ENCODE data around the gene CDKAL1. TPM values are rescaled to one million over a fixed set of nuclear protein-coding genes. Genes with fewer than 3 reads are reported as not detected.

The CDKAL1 gene
- total RNA-seq, 1 donor from 2014 or later, result 11.9 TPM

DNA sequence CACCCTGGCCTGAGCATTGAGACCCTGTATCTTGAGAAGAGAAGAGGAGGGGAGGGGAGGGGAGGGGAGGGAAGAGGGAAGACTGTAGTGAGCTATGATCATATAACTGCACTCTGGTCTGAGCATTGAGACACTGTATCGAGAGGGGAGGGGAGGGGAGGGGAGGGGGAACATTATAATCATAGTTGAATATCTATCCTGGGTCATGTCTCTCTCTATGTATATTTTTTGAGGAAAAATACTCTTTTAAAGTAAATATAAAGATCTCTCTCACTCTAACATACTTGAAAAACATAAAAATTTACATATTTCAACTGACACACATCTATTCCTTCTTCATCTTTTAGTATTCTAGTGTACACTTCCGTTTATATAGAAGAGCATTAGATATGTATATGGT lies 431.0 kb downstream of the CDKAL1 start:
- peaks cover 0 to 14% of the 10 kb centered on the region in 2 donors for H3K9me3 ChIP-seq
- H3K27me3 ChIP-seq, result no peaks in the 10 kb centered on the region
- no peaks in the 10 kb centered on the region for H3K4me1 ChIP-seq
- intact Hi-C loops (cut with DNase I), result loop anchor here (5.0 kb wide), 1 partner anchor 293 kb away; no protein-coding TSS in a partner anchor
- no peaks in the 10 kb centered on the region for H3K36me3 ChIP-seq
- DNase-seq (ENCODE audit: low spot score in 2 of 2), result no peak
- H3K4me3 ChIP-seq, result no peak overlapping the region
- TF ChIP-seq CTCF (IDR thresholded peaks at IDR 0.05), result no peak
- no peak overlapping the region for H3K27ac ChIP-seq

- DNase-seq (ENCODE audit: low spot score in 2 of 2), result no peak
- peaks cover 0 to 14% of the 10 kb centered on the region in 2 donors for H3K9me3 ChIP-seq
- TF ChIP-seq CTCF (IDR thresholded peaks at IDR 0.05), result no peak
- no peaks in the 10 kb centered on the region for H3K4me1 ChIP-seq
- no peaks in the 10 kb centered on the region for H3K27me3 ChIP-seq
- H3K4me3 ChIP-seq, result no peak overlapping the region
- no peaks in the 10 kb centered on the region for H3K36me3 ChIP-seq
- intact Hi-C loops (cut with DNase I), result loop anchor here (5.0 kb wide), 1 partner anchor 294 kb away; no protein-coding TSS in a partner anchor
- H3K27ac ChIP-seq, result no peak overlapping the region
Observed at GRCh38 chr6:20965915-20966314, 431.7 kb downstream of the CDKAL1 start.

DNA sequence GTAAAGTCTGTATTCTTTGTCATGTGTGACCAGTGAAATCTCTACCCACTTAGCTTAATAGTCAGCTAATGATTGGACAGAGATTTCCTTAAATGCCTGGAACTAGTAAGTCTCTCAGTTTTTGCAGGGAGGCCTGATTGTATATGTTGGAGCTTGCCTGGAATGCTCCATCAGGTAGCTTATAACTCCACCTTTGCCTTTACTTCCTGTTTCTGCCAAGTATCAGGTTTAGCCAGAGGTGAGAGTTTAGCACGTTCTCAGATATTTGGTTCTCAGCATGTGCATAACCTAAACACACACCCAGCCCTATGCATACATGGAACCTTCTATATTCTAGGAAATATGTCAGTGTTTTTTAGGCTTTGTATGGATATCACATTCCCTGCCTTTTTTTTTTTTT lies 435.3 kb downstream of the CDKAL1 start:
- no peak for DNase-seq (ENCODE audit: low spot score in 2 of 2)
- Histone ChIP-seq H3K4me3 (no peak overlapping the region), H3K27me3 (no peaks in the 10 kb centered on the region), H3K9me3 (peaks cover 0 to 14% of the 10 kb centered on the region in 2 donors), H3K27ac (no peak overlapping the region), H3K36me3 (no peaks in the 10 kb centered on the region), H3K4me1 (no peaks in the 10 kb centered on the region)
- intact Hi-C loops (cut with DNase I), result loop anchor here (5.0 kb wide), 1 partner anchor 297 kb away; no protein-coding TSS in a partner anchor
- no peak for TF ChIP-seq CTCF (IDR thresholded peaks at IDR 0.05)

GRCh38 chr6:20976391-20976918 lies 442.2 kb downstream of the CDKAL1 start:
- Histone ChIP-seq H3K4me3 (no peak overlapping the region), H3K27me3 (no peaks in the 10 kb centered on the region), H3K36me3 (no peaks in the 10 kb centered on the region), H3K4me1 (no peaks in the 10 kb centered on the region), H3K27ac (no peak overlapping the region), H3K9me3 (no peaks in the 10 kb centered on the region)
- intact Hi-C loops (cut with DNase I), result no loop called here
- TF ChIP-seq CTCF (IDR thresholded peaks at IDR 0.05), result no peak
- no peak for DNase-seq (ENCODE audit: low spot score in 2 of 2)

- Histone ChIP-seq H3K36me3 (no peaks in the 10 kb centered on the region), H3K27ac (no peak overlapping the region), H3K9me3 (no peaks in the 10 kb centered on the region), H3K27me3 (no peaks in the 10 kb centered on the region), H3K4me1 (no peaks in the 10 kb centered on the region), H3K4me3 (no peak overlapping the region)
- no peak for DNase-seq (ENCODE audit: low spot score in 2 of 2)
- intact Hi-C loops (cut with DNase I), result no loop called here
- no peak for TF ChIP-seq CTCF (IDR thresholded peaks at IDR 0.05)
Observed at GRCh38 chr6:20978151-20978614, 443.9 kb downstream of the CDKAL1 start.

Data from ascending aorta (tissue), 2 donors.